K562 (cell line): Measurements from ENCODE around the gene ZMYND8. TPM values are rescaled to one million over a fixed set of nuclear protein-coding genes. Genes with fewer than 3 reads are reported as not detected.

Experiments
- ELK3 ChIP-seq: fragments of 450-650 bp; formaldehyde crosslinking; IDR thresholded peaks from 2 replicates; pipeline ENCODE4 v1.4.0; 2020; ENCODE audit warnings: mild to moderate bottlenecking
- MGA ChIP-seq: fragments of 450-650 bp; IDR thresholded peaks from 2 replicates; pipeline ENCODE4 v1.6.1; 2016; ENCODE audit warnings: mild to moderate bottlenecking, moderate library complexity
- NCOA6 ChIP-seq: fragments of 450-650 bp; IDR thresholded peaks from 2 replicates; pipeline ENCODE4 v1.6.1; 2017; ENCODE audit warnings: mild to moderate bottlenecking
- PCBP1 ChIP-seq: fragments of 200-400 bp; formaldehyde crosslinking; IDR thresholded peaks from 2 replicates; pipeline ENCODE4 v1.6.1; 2018; ENCODE audit warnings: mild to moderate bottlenecking, low read depth, low read length; ENCODE audit not compliant: poor library complexity, severe bottlenecking
- PPARD ChIP-seq: fragments of 250-450 bp; sonication (Bioruptor Pico); IDR thresholded peaks from 2 replicates; pipeline ENCODE4 v1.8.0; 2022; ENCODE audit warnings: inconsistent platforms, mild to moderate bottlenecking, moderate library complexity
- PTTG1 ChIP-seq: fragments of 450-650 bp; IDR thresholded peaks from 2 replicates; pipeline ENCODE4 v1.6.1; 2016; ENCODE audit warnings: low read depth, mild to moderate bottlenecking, missing genetic modification characterization, missing compliant biosample characterization
- RBBP5 ChIP-seq: fragments of 200-600 bp; sonication (generic); IDR thresholded peaks from 2 replicates; pipeline ENCODE4 v1.6.1; 2012; ENCODE audit warnings: borderline replicate concordance, mild to moderate bottlenecking, low read length, control low read depth, inconsistent platforms; ENCODE audit not compliant: insufficient read depth, poor library complexity, severe bottlenecking
- SAP30 ChIP-seq: fragments of 200-600 bp; sonication (generic); IDR thresholded peaks from 2 replicates; pipeline ENCODE4 v1.6.1; 2012; ENCODE audit warnings: borderline replicate concordance, low read depth, mild to moderate bottlenecking, moderate library complexity, low read length, control low read depth, inconsistent platforms; ENCODE audit not compliant: insufficient read depth, poor library complexity, severe bottlenecking
- STAG1 ChIP-seq: sonication (generic); formaldehyde crosslinking; IDR thresholded peaks from 2 replicates; pipeline ENCODE4 v1.5.0; 2020; ENCODE audit warnings: missing genetic modification reagents, borderline replicate concordance
- polyA plus RNA-seq, 8 experiments: library from polyadenylated mRNA; depleted of rRNA in 4 of 8; stranded (reverse) in 5 of 8; unstranded in 3 of 8; fragments of >200 nt; fragmentation: Nextera tagmentation in 2 of 8; fragmentation: Illumina TruSeq in 1 of 8; extraction: Ambion mirVana in 2 of 8; extraction: Trizol in 1 of 8; gene quantifications; 2 replicates each; pipeline versions ENCODE4 v1.2.1 to v1.2.3, GENCODE V29; 2011 to 2014; ENCODE audit warnings: inconsistent platforms in 1 of 8, missing spikeins in 1 of 8
- total RNA-seq, 7 experiments: library from RNA; depleted of rRNA in 6 of 7; stranded (reverse); fragments of >200 nt in 6 of 7; fragmentation: Illumina TruSeq in 2 of 7; extraction: Trizol in 2 of 7; gene quantifications; 2 replicates each; pipeline versions ENCODE4 v1.2.1 to v1.2.3, GENCODE V29; 2011 to 2021; ENCODE audit warnings: low replicate concordance in 1 of 7
- TF ChIP-seq, protein P1 (sequence below): fragments of 450-650 bp; IDR thresholded peaks from 2 replicates; pipeline ENCODE4 v1.6.1; 2017; ENCODE audit warnings: antibody characterized with exemption, mild to moderate bottlenecking

The ZMYND8 gene
- total and polyA plus RNA-seq, 9 of the 15 experiments (the other 6 are each of a cell fraction or from before 2014, with no cell fraction given), result 31.8 to 148 (median 71.9) TPM

DNA sequence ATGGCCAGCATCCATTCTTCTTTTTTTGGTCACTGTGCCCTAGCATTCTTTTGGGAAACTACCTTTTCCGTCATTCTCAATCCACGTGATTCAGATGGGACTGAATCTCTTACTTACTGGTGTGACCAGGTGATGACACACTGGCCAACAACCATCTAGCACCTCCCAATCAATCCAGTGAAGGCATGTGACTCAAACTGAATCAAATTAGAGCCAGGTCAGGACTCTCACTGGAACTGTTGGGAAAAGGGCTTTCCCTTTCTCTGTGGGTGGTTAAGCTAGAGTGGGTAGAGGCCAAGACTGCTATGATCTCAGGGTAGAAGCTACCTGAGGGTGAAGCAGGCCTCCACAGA lies 36.2 kb upstream of the ZMYND8 start (continued):
- no peak for TF ChIP-seq ELK3 (CRISPR knock-in tag)
- no peak for TF ChIP-seq STAG1 (CRISPR knock-in tag)
- TF ChIP-seq, protein P1, sequence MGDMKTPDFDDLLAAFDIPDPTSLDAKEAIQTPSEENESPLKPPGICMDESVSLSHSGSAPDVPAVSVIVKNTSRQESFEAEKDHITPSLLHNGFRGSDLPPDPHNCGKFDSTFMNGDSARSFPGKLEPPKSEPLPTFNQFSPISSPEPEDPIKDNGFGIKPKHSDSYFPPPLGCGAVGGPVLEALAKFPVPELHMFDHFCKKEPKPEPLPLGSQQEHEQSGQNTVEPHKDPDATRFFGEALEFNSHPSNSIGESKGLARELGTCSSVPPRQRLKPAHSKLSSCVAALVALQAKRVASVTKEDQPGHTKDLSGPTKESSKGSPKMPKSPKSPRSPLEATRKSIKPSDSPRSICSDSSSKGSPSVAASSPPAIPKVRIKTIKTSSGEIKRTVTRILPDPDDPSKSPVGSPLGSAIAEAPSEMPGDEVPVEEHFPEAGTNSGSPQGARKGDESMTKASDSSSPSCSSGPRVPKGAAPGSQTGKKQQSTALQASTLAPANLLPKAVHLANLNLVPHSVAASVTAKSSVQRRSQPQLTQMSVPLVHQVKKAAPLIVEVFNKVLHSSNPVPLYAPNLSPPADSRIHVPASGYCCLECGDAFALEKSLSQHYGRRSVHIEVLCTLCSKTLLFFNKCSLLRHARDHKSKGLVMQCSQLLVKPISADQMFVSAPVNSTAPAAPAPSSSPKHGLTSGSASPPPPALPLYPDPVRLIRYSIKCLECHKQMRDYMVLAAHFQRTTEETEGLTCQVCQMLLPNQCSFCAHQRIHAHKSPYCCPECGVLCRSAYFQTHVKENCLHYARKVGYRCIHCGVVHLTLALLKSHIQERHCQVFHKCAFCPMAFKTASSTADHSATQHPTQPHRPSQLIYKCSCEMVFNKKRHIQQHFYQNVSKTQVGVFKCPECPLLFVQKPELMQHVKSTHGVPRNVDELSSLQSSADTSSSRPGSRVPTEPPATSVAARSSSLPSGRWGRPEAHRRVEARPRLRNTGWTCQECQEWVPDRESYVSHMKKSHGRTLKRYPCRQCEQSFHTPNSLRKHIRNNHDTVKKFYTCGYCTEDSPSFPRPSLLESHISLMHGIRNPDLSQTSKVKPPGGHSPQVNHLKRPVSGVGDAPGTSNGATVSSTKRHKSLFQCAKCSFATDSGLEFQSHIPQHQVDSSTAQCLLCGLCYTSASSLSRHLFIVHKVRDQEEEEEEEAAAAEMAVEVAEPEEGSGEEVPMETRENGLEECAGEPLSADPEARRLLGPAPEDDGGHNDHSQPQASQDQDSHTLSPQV, result 0 out of 2 replicates have a peak, but pooled peaks have one; percentile 56
- TF ChIP-seq PCBP1, result no peak
- TF ChIP-seq SAP30, result no peak
- no peak for TF ChIP-seq NCOA6
- TF ChIP-seq RBBP5, result no peak
- TF ChIP-seq PTTG1 (tag), result no peak
- no peak for TF ChIP-seq PPARD (CRISPR knock-in tag)
- TF ChIP-seq MGA, result 0 out of 2 replicates have a peak, but pooled peaks have one; percentile 46
